ENCODE results near the gene ACVR2A. TPM values are rescaled to one million over a fixed set of nuclear protein-coding genes. Genes with fewer than 3 reads are reported as not detected.

The ACVR2A gene
- total and polyA plus RNA-seq, 2 of the 4 experiments (the other 2 are of a cell fraction) = 1.8 to 6.8 TPM

- H3K9me1 ChIP-seq (ENCODE audit: insufficient read depth, low read length) = no peaks in the 10 kb centered on the region
- H2AK5ac ChIP-seq (ENCODE audit: low read depth, low read length) = no peak overlapping the region
- no TSS peak for BruUV-seq (replicated peaks)
- no peak overlapping the region for H4K8ac ChIP-seq (ENCODE audit: low read depth in 2 of 2, low read length in 2 of 2)
- H4K91ac ChIP-seq (ENCODE audit: insufficient read depth, low read depth, low read length) = no peak overlapping the region
- no peak overlapping the region for H2BK120ac ChIP-seq (ENCODE audit: low read depth, low read length)
- ATAC-seq (ENCODE audit: low read depth) = no peak
- H2AK9ac ChIP-seq (replicated peaks; ENCODE audit: low read depth, low read length, poor library complexity) = no peak overlapping the region
- no peak overlapping the region for H3K4ac ChIP-seq (ENCODE audit: low read depth, low read length)
- H3K18ac ChIP-seq (ENCODE audit: low read depth, low read length) = no peak overlapping the region
- in situ Hi-C loops (cut with MboI; ENCODE audit: low sequenced_read_pairs) = no loop called here
- H3K4me2 ChIP-seq (ENCODE audit: low read depth, low read length) = no peak overlapping the region
- no peak overlapping the region for H3K14ac ChIP-seq (replicated peaks; ENCODE audit: low read depth, low read length)
- intact Hi-C loops (cut with micrococcal nuclease) = no loop called here
- peaks cover 2% of the 10 kb centered on the region; the same call in 1 of the 2 replicates for H3K4me1 ChIP-seq (ENCODE audit: control insufficient read depth, insufficient read depth, low read length)
- no peak overlapping the region for H2BK5ac ChIP-seq (ENCODE audit: low read depth, low read length, poor library complexity, severe bottlenecking)
- H3K23ac ChIP-seq (ENCODE audit: low read depth, low read length) = no peak overlapping the region
- no peak for DNase-seq
- H2AFZ ChIP-seq (replicated peaks; ENCODE audit: low read length, poor library complexity) = no peak overlapping the region
- H3K9ac ChIP-seq (ENCODE audit: low read depth, low read length) = no peak overlapping the region
- no CpG with 5 or more reads among the region's 2 CpGs for WGBS, 2 experiments (ENCODE audit: extremely low coverage in 2 of 2, insufficient read length in 1 of 2)
- no peak overlapping the region for H3K56ac ChIP-seq (ENCODE audit: extremely low read depth, insufficient read depth, low read length)
- no peak overlapping the region for H3K27ac ChIP-seq (ENCODE audit: insufficient read depth, low read length)
- ChIA-PET CTCF (interaction anchor here (0.6 to 1.1 kb wide), 2 partner anchors 10 to 136 kb away, joined by 3 to 5 read pairs; no protein-coding TSS in a partner anchor), POLR2A (ENCODE audit: unreplicated experiment) (no interaction called here)
- no peaks in the 10 kb centered on the region for H3K9me3 ChIP-seq (ENCODE audit: control insufficient read depth, insufficient read depth, low read length)
- no peak for TF ChIP-seq CHD1 (IDR thresholded peaks at IDR 0.05; ENCODE audit: low read depth, low read length)
- TF ChIP-seq MAFK (IDR thresholded peaks at IDR 0.05; ENCODE audit: low read depth, low read length) = no peak
- TF ChIP-seq BHLHE40 (IDR thresholded peaks at IDR 0.05; ENCODE audit: low read depth, low read length) = no peak
- TF ChIP-seq MAZ (IDR thresholded peaks at IDR 0.05; ENCODE audit: borderline replicate concordance, low read depth, low read length) = no peak
- no peak for TF ChIP-seq NFE2L2 (IDR thresholded peaks at IDR 0.05; ENCODE audit: low read depth, low read length)
- no peak for TF ChIP-seq USF2 (IDR thresholded peaks at IDR 0.05; ENCODE audit: low read depth, low read length)
- TF ChIP-seq RFX5 (IDR thresholded peaks at IDR 0.05; ENCODE audit: low read depth, low read length) = no peak
- TF ChIP-seq MXI1 (IDR thresholded peaks at IDR 0.05; ENCODE audit: borderline replicate concordance, low read depth, low read length) = no peak
- no peak for TF ChIP-seq RCOR1 (IDR thresholded peaks at IDR 0.05; ENCODE audit: insufficient replicate concordance, low read length)
- no peak for TF ChIP-seq POLR2A (IDR thresholded peaks at IDR 0.05; ENCODE audit: low read depth, low read length)
- TF ChIP-seq FOS (IDR thresholded peaks at IDR 0.05; ENCODE audit: low read depth, low read length) = no peak
- TF ChIP-seq CEBPB (IDR thresholded peaks at IDR 0.05; ENCODE audit: low read depth, low read length) = no peak
- TF ChIP-seq SMC3 (IDR thresholded peaks at IDR 0.05; ENCODE audit: low read depth, low read length) = no peak
- no peak for TF ChIP-seq ELK1 (IDR thresholded peaks at IDR 0.05; ENCODE audit: borderline replicate concordance, low read depth, low read length)
- TF ChIP-seq RAD21 (IDR thresholded peaks at IDR 0.05; ENCODE audit: low read length) = no peak
- TF ChIP-seq CTCF (conservative IDR thresholded peaks at IDR 0.05; ENCODE audit: low read depth, low read length) = no peak
- no peaks in the 10 kb centered on the region; the same call in 1 of the 2 replicates for H4K20me1 ChIP-seq (ENCODE audit: insufficient read depth, low read length)
- H2BK20ac ChIP-seq (ENCODE audit: low read depth, low read length) = no peak overlapping the region
- no peak overlapping the region for H3K4me3 ChIP-seq (ENCODE audit: insufficient read depth, low read depth, low read length)
- peaks cover under 1 to 7% of the 10 kb centered on the region in 2 experiments; a peak in 3 of 4 replicates for H3K79me1 ChIP-seq (ENCODE audit: low read depth in 1 of 2, low read length in 2 of 2)
- dilution Hi-C loops (cut with HindIII; ENCODE audit: low sequenced_read_pairs, unreplicated experiment) = no loop called here
- H4K5ac ChIP-seq (ENCODE audit: low read depth, low read length) = no peak overlapping the region
- H3K36me3 ChIP-seq (ENCODE audit: control insufficient read depth, insufficient read depth, low read length) = no peaks in the 10 kb centered on the region
- no peak overlapping the region for H2BK15ac ChIP-seq (ENCODE audit: low read depth, low read length)
- H3K27me3 ChIP-seq (ENCODE audit: control insufficient read depth, insufficient read depth, low read length) = no peaks in the 10 kb centered on the region
Measured at GRCh38 chr2:147886136-147886535, 41.3 kb downstream of the ACVR2A start.
